HG02885 (cell line): ENCODE results near the gene RELT.

Experiments used
- ATAC-seq: cut with Tn5 transposase; IDR thresholded peaks from one replicate; pipeline ENCODE4 v1.9.1; 2021; ENCODE audit warnings: mild to moderate bottlenecking; ENCODE audit not compliant: unreplicated experiment, poor library complexity

RELT gene

GRCh38 chr11:73401217-73401923, 25.2 kb downstream of the RELT start:
- no peak for ATAC-seq

- no peak for ATAC-seq
These were observed 26.0 kb downstream of the RELT start for GRCh38 chr11:73401924-73402833.

GRCh38 chr11:73402834-73403185, 26.6 kb downstream of the RELT start:
- no peak for ATAC-seq

- no peak for ATAC-seq
These were observed 27.3 kb downstream of the RELT start for GRCh38 chr11:73403541-73403940.

GRCh38 chr11:73404048-73404447, 27.8 kb downstream of the RELT start:
- ATAC-seq: no peak

GRCh38 chr11:73404506-73405145, 28.4 kb downstream of the RELT start:
- ATAC-seq: no peak

- ATAC-seq: no peak
These were observed 28.9 kb downstream of the RELT start for GRCh38 chr11:73405146-73405510.

- ATAC-seq: no peak
These were observed 29.9 kb downstream of the RELT start for GRCh38 chr11:73406131-73406530.

GRCh38 chr11:73406619-73407018, 30.4 kb downstream of the RELT start:
- no peak for ATAC-seq

- ATAC-seq: no peak
These were observed 33.2 kb downstream of the RELT start for GRCh38 chr11:73409431-73409830.

GRCh38 chr11:73410627-73411026, 34.4 kb downstream of the RELT start:
- no peak for ATAC-seq

GRCh38 chr11:73411031-73411430, 34.8 kb downstream of the RELT start:
- ATAC-seq: no peak

GRCh38 chr11:73412308-73412707, 36.1 kb downstream of the RELT start:
- ATAC-seq: no peak

GRCh38 chr11:73413256-73413655, 37.1 kb downstream of the RELT start:
- ATAC-seq: no peak

- ATAC-seq: no peak
These were observed 38.9 kb downstream of the RELT start for GRCh38 chr11:73414977-73415651.

- ATAC-seq: no peak
These were observed 39.8 kb downstream of the RELT start for GRCh38 chr11:73415854-73416615.

- ATAC-seq: no peak
These were observed 40.6 kb downstream of the RELT start for GRCh38 chr11:73416786-73417185.

GRCh38 chr11:73420136-73420535, 43.9 kb downstream of the RELT start:
- ATAC-seq: no peak

GRCh38 chr11:73422886-73423285, 46.7 kb downstream of the RELT start:
- ATAC-seq: no peak

GRCh38 chr11:73423506-73423905, 47.3 kb downstream of the RELT start:
- ATAC-seq: no peak
